HEK293 (cell line): ENCODE data around the gene EDARADD.

ENCODE experiments used
- CTCF ChIA-PET: fragments of 350-600 bp; formaldehyde crosslinking; extraction: SDS; loops from one replicate; lab custom pipeline; 2021; ENCODE audit warnings: antibody characterized with exemption; lab: Yijun Ruan, JAX
- POLR2A ChIA-PET: fragments of 300-600 bp; formaldehyde crosslinking; extraction: SDS; loops from one replicate; lab custom pipeline; 2020; ENCODE audit warnings: antibody characterized with exemption, inconsistent platforms; lab: Yijun Ruan, JAX
- H3K27ac ChIP-seq: fragments of 200-500 bp; sonication (Bioruptor generic); 2 replicates; pipeline ENCODE4 v1.5.1; 2014; ENCODE audit warnings: low read depth, low read length, control low read depth, inconsistent platforms; ENCODE audit errors: extremely low read depth
- H3K36me3 ChIP-seq, 2 experiments: fragments of 200-500 bp in 1 of 2; sonication (Bioruptor generic) in 1 of 2; 1 replicate in 1 of 2; 2 replicates in 1 of 2; pipeline ENCODE4 v1.5.1; 2014 to 2017; ENCODE audit warnings: inconsistent platforms in 2 of 2, low read length in 2 of 2; ENCODE audit not compliant: control insufficient read depth in 2 of 2, insufficient read depth in 1 of 2
- H3K4me1 ChIP-seq: fragments of 200-500 bp; sonication (Bioruptor generic); 2 replicates; pipeline ENCODE4 v1.5.1; 2014; ENCODE audit warnings: mild to moderate bottlenecking, low read length, inconsistent platforms; ENCODE audit not compliant: control insufficient read depth, insufficient read depth
- H3K4me3 ChIP-seq: 2 replicates; pipeline ENCODE4 v1.5.1; 2011; ENCODE audit warnings: low read depth, mild to moderate bottlenecking, control low read depth, low read length, moderate library complexity
- H3K9me3 ChIP-seq: fragments of 200-500 bp; sonication (Bioruptor generic); 2 replicates; pipeline ENCODE4 v1.5.1; 2014; ENCODE audit warnings: low read depth, low read length, inconsistent platforms; ENCODE audit not compliant: control insufficient read depth, insufficient read depth
- FEZF1 ChIP-seq: fragments of 450-650 bp; formaldehyde crosslinking; IDR thresholded peaks from 2 replicates; pipeline ENCODE4 v1.5.1; 2016; ENCODE audit warnings: missing biosample characterization, missing genetic modification characterization
- GLI2 ChIP-seq: fragments of 450-650 bp; formaldehyde crosslinking; IDR thresholded peaks from 2 replicates; pipeline ENCODE4; 2017; ENCODE audit warnings: missing biosample characterization, missing genetic modification characterization, low read depth, borderline replicate concordance
- PRDM10 ChIP-seq: fragments of 450-650 bp; formaldehyde crosslinking; IDR thresholded peaks from 2 replicates; pipeline ENCODE4 v1.5.1; 2016; ENCODE audit warnings: missing biosample characterization, missing genetic modification characterization
- SCRT1 ChIP-seq: fragments of 450-650 bp; formaldehyde crosslinking; IDR thresholded peaks from 2 replicates; pipeline ENCODE4 v1.5.1; 2016; ENCODE audit warnings: missing biosample characterization, missing genetic modification characterization, borderline replicate concordance
- SP3 ChIP-seq: fragments of 450-650 bp; formaldehyde crosslinking; IDR thresholded peaks from 2 replicates; pipeline ENCODE4 v1.5.1; 2016; ENCODE audit warnings: missing biosample characterization, missing genetic modification characterization
- ZBTB21 ChIP-seq: fragments of 450-650 bp; formaldehyde crosslinking; IDR thresholded peaks from 2 replicates; pipeline ENCODE4 v1.5.1; 2017; ENCODE audit warnings: missing biosample characterization, missing genetic modification characterization
- ZFP3 ChIP-seq: fragments of 450-650 bp; formaldehyde crosslinking; IDR thresholded peaks from 2 replicates; pipeline ENCODE4 v1.5.1; 2016; ENCODE audit warnings: low read depth, missing biosample characterization, missing genetic modification characterization
- ZNF174 ChIP-seq: fragments of 450-650 bp; formaldehyde crosslinking; IDR thresholded peaks from 2 replicates; pipeline ENCODE4 v1.5.0; 2017; ENCODE audit warnings: missing biosample characterization, mild to moderate bottlenecking, missing genetic modification characterization
- ZNF211 ChIP-seq: fragments of 450-650 bp; formaldehyde crosslinking; IDR thresholded peaks from 2 replicates; pipeline ENCODE4 v1.5.1; 2016; ENCODE audit warnings: low read depth, missing biosample characterization, missing genetic modification characterization
- ZNF366 ChIP-seq: fragments of 450-650 bp; formaldehyde crosslinking; conservative IDR thresholded peaks from 2 replicates; pipeline ENCODE4 v1.5.1; 2016; ENCODE audit warnings: missing biosample characterization, missing genetic modification characterization
- ZNF394 ChIP-seq: fragments of 450-650 bp; formaldehyde crosslinking; IDR thresholded peaks from 2 replicates; pipeline ENCODE4 v1.5.1; 2016; ENCODE audit warnings: missing biosample characterization, missing genetic modification characterization, mild to moderate bottlenecking, moderate library complexity, borderline replicate concordance
- ZNF514 ChIP-seq: fragments of 450-650 bp; formaldehyde crosslinking; IDR thresholded peaks from 2 replicates; pipeline ENCODE4 v1.5.1; 2016; ENCODE audit warnings: missing biosample characterization, missing genetic modification characterization
- ZNF610 ChIP-seq: fragments of 450-650 bp; formaldehyde crosslinking; IDR thresholded peaks from 2 replicates; pipeline ENCODE4 v1.5.1; 2016; ENCODE audit warnings: missing biosample characterization, missing genetic modification characterization, borderline replicate concordance
- ZNF792 ChIP-seq: fragments of 450-650 bp; formaldehyde crosslinking; IDR thresholded peaks from 2 replicates; pipeline ENCODE4 v1.5.1; 2016; ENCODE audit warnings: missing biosample characterization, missing genetic modification characterization
- ZNF843 ChIP-seq: fragments of 450-650 bp; formaldehyde crosslinking; IDR thresholded peaks from 2 replicates; pipeline ENCODE4 v1.5.1; 2016; ENCODE audit warnings: missing biosample characterization, missing genetic modification characterization
- ZSCAN16 ChIP-seq: fragments of 450-650 bp; formaldehyde crosslinking; IDR thresholded peaks from 2 replicates; pipeline ENCODE4 v1.5.1; 2016; ENCODE audit warnings: missing biosample characterization, missing genetic modification characterization
- TF ChIP-seq, protein P1 (sequence below): fragments of 450-650 bp; formaldehyde crosslinking; IDR thresholded peaks from 2 replicates; pipeline ENCODE4 v1.5.1; 2017; ENCODE audit warnings: missing biosample characterization, missing genetic modification characterization
- TF ChIP-seq, protein P2 (sequence below): fragments of 450-650 bp; formaldehyde crosslinking; IDR thresholded peaks from 2 replicates; pipeline ENCODE4 v1.5.1; 2017; ENCODE audit warnings: missing biosample characterization, missing genetic modification characterization

EDARADD gene

DNA sequence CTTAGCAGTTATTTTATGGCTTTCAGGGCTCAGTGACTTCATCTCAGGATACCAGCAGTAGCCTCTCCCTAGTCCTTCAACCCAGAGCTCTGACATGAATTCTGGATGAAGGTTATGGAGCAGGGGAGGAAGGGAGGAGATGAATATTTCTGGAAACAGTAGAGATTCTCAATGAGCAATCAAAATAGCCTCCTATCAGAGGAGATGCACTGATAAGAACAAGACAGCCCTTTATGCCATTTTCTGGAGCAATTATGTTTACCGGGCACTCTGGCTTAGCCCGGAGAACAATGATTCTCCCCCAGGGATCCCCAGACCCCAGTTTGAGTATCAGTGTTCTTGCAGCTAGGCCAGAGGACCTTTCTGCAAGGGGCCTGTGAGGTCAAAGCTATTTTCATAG is 37.9 kb upstream of the EDARADD start:
- H3K4me1 ChIP-seq = no peaks in the 10 kb centered on the region
- POLR2A ChIA-PET = no interaction called here
- TF ChIP-seq ZFP3 (tag by site-specific recombination) (no peak), ZBTB21 (tag by site-specific recombination) (no peak), ZNF610 (no peak), PRDM10 (peak; percentile 70), ZNF792 (no peak), SP3 (tag by site-specific recombination) (no peak), ZNF514 (tag by site-specific recombination) (no peak), GLI2 (tag by site-specific recombination) (no peak), ZNF366 (tag by site-specific recombination) (no peak), ZSCAN16 (tag by site-specific recombination) (no peak), ZNF394 (tag by site-specific recombination) (no peak), ZNF174 (tag by site-specific recombination) (no peak)
- TF ChIP-seq, protein P1, sequence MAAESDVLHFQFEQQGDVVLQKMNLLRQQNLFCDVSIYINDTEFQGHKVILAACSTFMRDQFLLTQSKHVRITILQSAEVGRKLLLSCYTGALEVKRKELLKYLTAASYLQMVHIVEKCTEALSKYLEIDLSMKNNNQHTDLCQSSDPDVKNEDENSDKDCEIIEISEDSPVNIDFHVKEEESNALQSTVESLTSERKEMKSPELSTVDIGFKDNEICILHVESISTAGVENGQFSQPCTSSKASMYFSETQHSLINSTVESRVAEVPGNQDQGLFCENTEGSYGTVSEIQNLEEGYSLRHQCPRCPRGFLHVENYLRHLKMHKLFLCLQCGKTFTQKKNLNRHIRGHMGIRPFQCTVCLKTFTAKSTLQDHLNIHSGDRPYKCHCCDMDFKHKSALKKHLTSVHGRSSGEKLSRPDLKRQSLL = 0 out of 2 replicates have a peak, but pooled peaks have one; percentile 12
- TF ChIP-seq, all 188 proteins: peak for 2

GRCh38 chr1:236361909-236362590 is 32.0 kb upstream of the EDARADD start:
- CTCF ChIA-PET = interaction anchor here (0.6 kb wide), 1 partner anchor 17 kb away, joined by 4 read pairs; no protein-coding TSS in a partner anchor
- no peak overlapping the region for H3K4me3 ChIP-seq
- no peaks in the 10 kb centered on the region for H3K36me3 ChIP-seq
- TF ChIP-seq SCRT1 (tag by site-specific recombination) (no peak), ZNF211 (tag by site-specific recombination) (no peak), FEZF1 (tag by site-specific recombination) (peak; percentile 51; the same call in 1 of the 2 replicates), ZNF843 (peak; percentile 23; the same call in 1 of the 2 replicates)
- TF ChIP-seq, protein P2, sequence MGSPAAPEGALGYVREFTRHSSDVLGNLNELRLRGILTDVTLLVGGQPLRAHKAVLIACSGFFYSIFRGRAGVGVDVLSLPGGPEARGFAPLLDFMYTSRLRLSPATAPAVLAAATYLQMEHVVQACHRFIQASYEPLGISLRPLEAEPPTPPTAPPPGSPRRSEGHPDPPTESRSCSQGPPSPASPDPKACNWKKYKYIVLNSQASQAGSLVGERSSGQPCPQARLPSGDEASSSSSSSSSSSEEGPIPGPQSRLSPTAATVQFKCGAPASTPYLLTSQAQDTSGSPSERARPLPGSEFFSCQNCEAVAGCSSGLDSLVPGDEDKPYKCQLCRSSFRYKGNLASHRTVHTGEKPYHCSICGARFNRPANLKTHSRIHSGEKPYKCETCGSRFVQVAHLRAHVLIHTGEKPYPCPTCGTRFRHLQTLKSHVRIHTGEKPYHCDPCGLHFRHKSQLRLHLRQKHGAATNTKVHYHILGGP (tag by site-specific recombination) = peak; percentile 39; the same call in 1 of the 2 replicates
- POLR2A ChIA-PET = no interaction called here
- no peaks in the 10 kb centered on the region for H3K9me3 ChIP-seq
- no peaks in the 10 kb centered on the region for H3K4me1 ChIP-seq
- H3K27ac ChIP-seq = no peak overlapping the region

More for the DNA sequence above, 37.9 kb upstream of the EDARADD start:
- CTCF ChIA-PET = interaction anchor here (0.8 to 1.5 kb wide), 2 partner anchors 38 to 176 kb away, joined by 4 to 5 read pairs; partner anchors contain the start of gene EDARADD
- Histone ChIP-seq H3K4me3 (no peak overlapping the region), H3K36me3 (no peaks in the 10 kb centered on the region), H3K27ac (no peak overlapping the region), H3K9me3 (no peaks in the 10 kb centered on the region)
